ENCODE data around the gene STX1B. TPM values are rescaled to one million over a fixed set of nuclear protein-coding genes. Genes with fewer than 3 reads are reported as not detected.

The STX1B gene
- total and polyA plus RNA-seq, 2 of the 8 experiments (the other 6 are each of a cell fraction or from before 2014, with no cell fraction given), result 8.9 to 20.2 TPM

DNA sequence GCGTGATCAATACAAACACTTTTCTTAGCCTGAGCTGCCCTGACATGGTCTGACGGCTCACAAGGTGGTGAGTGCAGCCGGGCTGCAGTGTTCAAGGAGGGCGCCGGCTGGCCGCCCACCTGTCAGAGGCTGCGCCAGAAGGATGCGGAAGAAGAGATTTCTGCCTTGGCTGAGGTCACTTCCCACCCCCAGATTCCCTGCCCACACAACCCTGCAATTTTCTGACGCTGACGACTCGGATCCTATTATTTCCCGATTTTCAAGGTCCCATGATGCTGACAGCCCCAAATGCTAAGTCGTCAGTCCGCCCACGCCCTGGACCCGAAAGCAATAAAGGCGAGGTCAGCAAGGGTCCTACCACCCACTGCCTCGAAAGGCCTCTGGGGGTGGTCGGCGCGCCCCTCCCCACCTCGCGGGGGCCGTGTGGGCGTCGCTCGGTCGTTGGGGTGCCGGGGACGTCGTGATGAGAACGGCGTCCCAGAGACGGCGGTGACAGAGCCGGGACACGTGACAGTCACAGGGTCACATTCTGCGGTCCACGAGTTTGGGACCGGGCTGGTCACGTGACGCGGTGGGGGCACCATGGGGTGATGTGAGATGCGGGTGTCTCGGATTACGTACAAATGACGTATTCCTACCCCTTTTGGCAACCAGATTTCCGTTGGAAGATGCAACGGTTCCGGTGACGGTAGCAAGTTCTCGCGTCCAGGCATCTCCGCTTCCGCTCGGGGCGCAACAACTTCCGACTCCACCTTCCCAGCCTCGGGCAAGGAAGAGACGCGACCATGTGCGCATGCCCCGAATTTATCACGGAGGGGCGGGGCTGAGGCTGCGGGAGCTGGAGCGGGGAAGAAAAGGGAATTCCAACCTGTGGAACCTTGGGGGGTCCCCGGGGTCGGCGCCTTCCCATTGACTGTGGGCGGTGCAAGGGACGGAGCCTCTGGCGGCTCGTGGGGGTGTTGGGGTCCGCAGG lies 22.6 kb upstream of the STX1B start, which contains the start of gene STX4:
TSS of gene STX4 (plus strand) at position 823 of the 973 bp plus-strand sequence. CDS start 248 bp downstream, outside the sequence.
- DNase-seq (ENCODE audit: low read depth in 1 of 2, low spot score in 2 of 2) (peak; percentile 89 to 98), FAIRE-seq (peak; percentile 13)
- H4K8ac ChIP-seq (ENCODE audit: extremely low read depth, insufficient read depth, low read length), result peak within 1 kb of the TSS; percentile 77
- peak within 1 kb of the TSS; percentile 79 to 95 for H3K4me2 ChIP-seq (ENCODE audit: insufficient read depth in 1 of 2, low read depth in 2 of 2, low read length in 2 of 2)
- peak within 1 kb of the TSS; percentile 56 for H4K91ac ChIP-seq (replicated peaks; ENCODE audit: insufficient read length, low read length)
- H3K36me3 ChIP-seq (ENCODE audit: control insufficient read depth in 2 of 4, insufficient read depth in 4 of 4, low read length in 3 of 4), result no peaks in the 10 kb centered on the region
- no peak within 1 kb of the TSS for H3K23ac ChIP-seq (ENCODE audit: insufficient read length)
- H2BK20ac ChIP-seq (ENCODE audit: low read length), result no peak within 1 kb of the TSS
- POLR2A ChIA-PET (ENCODE audit: partially characterized antibody), result interaction anchor here (0.8 to 1.9 kb wide), 7 partner anchors 8 to 146 kb away, joined by 3 to 9 read pairs (median 4); partner anchors contain the start of genes HSD3B7, KAT8, ZNF646 and ZNF668
- no peak within 1 kb of the TSS for H3K4ac ChIP-seq (replicated peaks; ENCODE audit: insufficient read length, low read depth, low read length)
- no peak within 1 kb of the TSS for H2AK5ac ChIP-seq (ENCODE audit: low read depth, low read length)
- no peaks in the 10 kb centered on the region for H3K79me2 ChIP-seq (ENCODE audit: control insufficient read depth in 1 of 2, insufficient read depth in 2 of 2, low read length in 2 of 2)
- H3K27me3 ChIP-seq (replicated peaks in 1 of 4; ENCODE audit: control insufficient read depth in 3 of 4, extremely low read depth in 1 of 4, insufficient read depth in 3 of 4, low read length in 3 of 4), result no peaks in the 10 kb centered on the region
- peaks cover 12% of the 10 kb centered on the region; the same call in 1 of the 2 replicates for H3K23me2 ChIP-seq (ENCODE audit: low read depth, low read length)
- H3K27ac ChIP-seq (ENCODE audit: low read depth, low read length), result no peak within 1 kb of the TSS
- H4K5ac ChIP-seq (ENCODE audit: insufficient read length, low read depth, low read length), result peak within 1 kb of the TSS; percentile 4
- no peak within 1 kb of the TSS for H2BK120ac ChIP-seq (replicated peaks; ENCODE audit: low read depth, low read length)
- H2BK5ac ChIP-seq (ENCODE audit: low read depth, low read length), result peak within 1 kb of the TSS; percentile 82; the same call in 1 of the 2 replicates
- peaks cover 0 to 5% of the 10 kb centered on the region in 2 experiments for H4K20me1 ChIP-seq (replicated peaks in 1 of 2; ENCODE audit: control insufficient read depth in 1 of 2, insufficient read depth in 2 of 2, low read length in 2 of 2)
- H2AFZ ChIP-seq (ENCODE audit: low read length), result peak within 1 kb of the TSS; percentile 81
- H3K18ac ChIP-seq (ENCODE audit: extremely low read depth, low read length), result peak within 1 kb of the TSS; percentile 51
- H2BK15ac ChIP-seq (ENCODE audit: low read length), result 0 out of 2 replicates have a peak within 1 kb of the TSS, but pooled peaks have one; percentile 53
- H3K9ac ChIP-seq (replicated peaks in 1 of 4; ENCODE audit: extremely low read depth in 1 of 4, low read depth in 3 of 4, low read length in 3 of 4), result peak within 1 kb of the TSS; percentile 48 to 54 (median 52)
- peaks cover 0 to 4% (median 2%) of the 10 kb centered on the region in 4 experiments; a peak in 4 of 7 replicates for H3K4me1 ChIP-seq (replicated peaks in 1 of 4; ENCODE audit: control insufficient read depth in 3 of 4, insufficient read depth in 4 of 4, low read length in 3 of 4)
- CTCF ChIA-PET (ENCODE audit: partially characterized antibody), result interaction anchor here (0.5 to 2.2 kb wide), 7 partner anchors 9 to 404 kb away, joined by 3 to 8 read pairs (median 3); partner anchors contain the start of gene HSD3B7
- H2BK12ac ChIP-seq (ENCODE audit: low read depth, low read length), result peak within 1 kb of the TSS; percentile 31; the same call in 1 of the 2 replicates
- H3K4me3 ChIP-seq (ENCODE audit: extremely low read depth in 1 of 4, insufficient read depth in 2 of 4, low read depth in 3 of 4, low read length in 4 of 4), result peak within 1 kb of the TSS; percentile 67 to 94 (median 91)
- WGBS, 2 experiments (ENCODE audit: extremely low coverage in 1 of 2, insufficient coverage in 1 of 2, insufficient read length in 1 of 2, insufficient replicate concordance in 2 of 2, low coverage in 1 of 2, low lambda C conversion rate in 2 of 2, missing lambda C conversion rate in 1 of 2), result 3% methylated on average over 64 of the region's 75 CpGs; no CpG with 5 or more reads in 1 of the 2 experiments
- no peak within 1 kb of the TSS for H3K14ac ChIP-seq (ENCODE audit: insufficient read length)
- peak within 1 kb of the TSS; percentile 49 for H3K56ac ChIP-seq (replicated peaks; ENCODE audit: insufficient read length, low read depth, low read length)
- no peaks in the 10 kb centered on the region for H3K79me1 ChIP-seq (ENCODE audit: low read depth, low read length)
- H3K9me3 ChIP-seq (ENCODE audit: insufficient read depth in 2 of 2, low read depth in 1 of 2, low read length in 1 of 2), result no peaks in the 10 kb centered on the region
- TF ChIP-seq GABPA (IDR thresholded peaks at IDR 0.05; ENCODE audit: borderline replicate concordance, insufficient read depth, low read length) (peak; percentile 96), HDAC2 (IDR thresholded peaks at IDR 0.05; ENCODE audit: borderline replicate concordance in 1 of 2, low read depth in 2 of 2, low read length in 2 of 2) (peak in 1 of 2 experiments; percentile 76; a peak in 2 of 4 replicates), JUND (IDR thresholded peaks at IDR 0.05; ENCODE audit: low read length) (peak; percentile 34; the same call in 1 of the 2 replicates), SAP30 (IDR thresholded peaks at IDR 0.05; ENCODE audit: insufficient read depth, insufficient replicate concordance, low read length) (peak; percentile 71), ASH2L (IDR thresholded peaks at IDR 0.05; ENCODE audit: low read length) (peak; percentile 46), TEAD4 (IDR thresholded peaks at IDR 0.05; ENCODE audit: low read depth, low read length) (0 out of 2 replicates have a peak, but pooled peaks have one; percentile 1), BCL11A (IDR thresholded peaks at IDR 0.05; ENCODE audit: low read depth in 2 of 2, low read length in 2 of 2) (no peak), SIRT6 (IDR thresholded peaks at IDR 0.05; ENCODE audit: low read length) (no peak), SP4 (IDR thresholded peaks at IDR 0.05; ENCODE audit: low read length) (peak; percentile 74; the same call in 1 of the 2 replicates), KDM1A (IDR thresholded peaks at IDR 0.05; ENCODE audit: borderline replicate concordance, low read length) (peak; percentile 28; the same call in 1 of the 2 replicates)
